Measurements from ENCODE around the gene PDCD10. TPM values are rescaled to one million over a fixed set of nuclear protein-coding genes. Genes with fewer than 3 reads are reported as not detected.

PDCD10 gene
- total RNA-seq, 5 donors from 2014 or later (not counting 1 experiment from before 2014, with no cell fraction given) = 40.2 to 46.7 (median 40.8) TPM

DNA sequence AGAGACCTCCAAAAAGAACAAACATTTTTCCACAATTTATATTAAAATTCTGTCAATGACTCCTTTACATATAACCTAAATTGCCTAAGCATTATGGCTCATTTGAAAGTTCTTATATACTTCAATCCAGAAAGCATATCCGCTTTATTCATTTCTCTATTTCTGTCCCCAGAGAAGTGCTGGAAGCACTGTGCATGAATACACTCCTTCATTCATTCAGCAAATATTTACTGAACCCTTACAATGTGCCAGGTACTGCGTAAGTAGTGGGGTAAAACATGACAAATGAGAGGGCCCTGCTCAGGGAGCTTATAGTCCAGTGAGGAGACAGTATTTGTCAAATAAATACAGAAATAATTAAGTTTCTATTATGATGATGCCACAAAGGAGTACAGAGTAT lies 3.3 kb downstream of the PDCD10 start:
- Mint-ChIP-seq H3K27ac (no peak overlapping the region), H3K27me3 (no peaks in the 10 kb centered on the region), H3K36me3 (peaks cover 7% of the 10 kb centered on the region), H3K9me3 (no peaks in the 10 kb centered on the region), H3K4me1 (peaks cover 35 to 41% (median 39%) of the 10 kb centered on the region in 3 donors), H3K4me3 (peak overlapping the region in 1 of 3 donors; percentile 25)
- Histone ChIP-seq H3K27ac (ENCODE audit: low read length) (no peak overlapping the region), H3K4me3 (ENCODE audit: control insufficient read depth in 1 of 2, extremely low read depth in 1 of 2, low read length in 1 of 2) (no peak overlapping the region), H3K4me1 (ENCODE audit: control insufficient read depth in 1 of 2, extremely low read depth in 1 of 2, insufficient read depth in 2 of 2, low read length in 2 of 2) (peaks cover 0 to 44% of the 10 kb centered on the region in 2 experiments), H3K9me3 (no peaks in the 10 kb centered on the region), H3K36me3 (ENCODE audit: control insufficient read depth in 2 of 2, extremely low read depth in 1 of 2, insufficient read depth in 1 of 2, low read length in 1 of 2) (no peaks in the 10 kb centered on the region), H3K27me3 (replicated peaks in 1 of 2; ENCODE audit: control insufficient read depth in 2 of 2, extremely low read depth in 1 of 2, insufficient read depth in 2 of 2, low read length in 1 of 2) (no peaks in the 10 kb centered on the region)
- DNase-seq (no peak), ATAC-seq (replicated peaks in 1 of 4) (no peak)
- CTCF ChIA-PET = interaction anchor here in 1 of 2 donors (1.7 kb wide), 1 partner anchor 10 kb away, joined by 7 read pairs; no protein-coding TSS in a partner anchor
- WGBS (ENCODE audit: insufficient coverage) = 100% methylated on average over 1 of the region's 2 CpGs
- POLR2A ChIA-PET = no interaction called here

DNA sequence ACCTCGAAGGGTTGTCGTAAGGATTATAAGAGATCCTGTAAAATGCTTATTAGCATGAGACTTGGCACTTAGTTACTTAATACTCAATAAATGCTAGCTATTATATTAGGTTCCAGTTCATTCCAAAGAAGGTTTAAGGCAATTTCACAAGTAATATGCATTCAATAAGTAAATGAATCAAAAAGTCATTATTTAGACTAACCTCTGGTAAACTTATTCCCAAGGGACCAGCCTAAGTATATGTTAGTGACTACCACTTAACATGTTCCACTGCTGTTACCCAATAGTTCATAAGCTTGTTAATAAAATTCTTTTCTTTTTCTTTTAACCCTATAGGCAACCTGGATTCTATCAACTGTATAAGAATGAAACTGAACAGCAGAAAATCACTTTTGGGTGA lies 5.1 kb downstream of the PDCD10 start:
- Mint-ChIP-seq H3K4me3 (no peak overlapping the region), H3K9me3 (no peaks in the 10 kb centered on the region), H3K27ac (no peak overlapping the region), H3K27me3 (no peaks in the 10 kb centered on the region), H3K36me3 (peaks cover 11% of the 10 kb centered on the region), H3K4me1 (peaks cover 39 to 53% (median 51%) of the 10 kb centered on the region in 3 donors)
- POLR2A ChIA-PET = no interaction called here
- DNase-seq = no peak
- H3K36me3 ChIP-seq (ENCODE audit: control insufficient read depth in 2 of 2, extremely low read depth in 1 of 2, insufficient read depth in 1 of 2, low read length in 1 of 2) = no peaks in the 10 kb centered on the region
- H3K27me3 ChIP-seq (replicated peaks in 1 of 2; ENCODE audit: control insufficient read depth in 2 of 2, extremely low read depth in 1 of 2, insufficient read depth in 2 of 2, low read length in 1 of 2) = no peaks in the 10 kb centered on the region
- no peaks in the 10 kb centered on the region for H3K9me3 ChIP-seq
- no peak overlapping the region for H3K27ac ChIP-seq (ENCODE audit: low read length)
- CTCF ChIA-PET = interaction anchor here (1.2 to 1.3 kb wide), 2 partner anchors 44 to 45 kb away, joined by 3 read pairs; no protein-coding TSS in a partner anchor
- H3K4me1 ChIP-seq (ENCODE audit: control insufficient read depth in 1 of 2, extremely low read depth in 1 of 2, insufficient read depth in 2 of 2, low read length in 2 of 2) = peaks cover 5 to 42% of the 10 kb centered on the region in 2 experiments
- WGBS (ENCODE audit: insufficient coverage) = no CpG with 5 or more reads among the region's 2 CpGs
- H3K4me3 ChIP-seq (ENCODE audit: control insufficient read depth in 1 of 2, extremely low read depth in 1 of 2, low read length in 1 of 2) = no peak overlapping the region
- no peak for ATAC-seq (replicated peaks in 1 of 4)

DNA sequence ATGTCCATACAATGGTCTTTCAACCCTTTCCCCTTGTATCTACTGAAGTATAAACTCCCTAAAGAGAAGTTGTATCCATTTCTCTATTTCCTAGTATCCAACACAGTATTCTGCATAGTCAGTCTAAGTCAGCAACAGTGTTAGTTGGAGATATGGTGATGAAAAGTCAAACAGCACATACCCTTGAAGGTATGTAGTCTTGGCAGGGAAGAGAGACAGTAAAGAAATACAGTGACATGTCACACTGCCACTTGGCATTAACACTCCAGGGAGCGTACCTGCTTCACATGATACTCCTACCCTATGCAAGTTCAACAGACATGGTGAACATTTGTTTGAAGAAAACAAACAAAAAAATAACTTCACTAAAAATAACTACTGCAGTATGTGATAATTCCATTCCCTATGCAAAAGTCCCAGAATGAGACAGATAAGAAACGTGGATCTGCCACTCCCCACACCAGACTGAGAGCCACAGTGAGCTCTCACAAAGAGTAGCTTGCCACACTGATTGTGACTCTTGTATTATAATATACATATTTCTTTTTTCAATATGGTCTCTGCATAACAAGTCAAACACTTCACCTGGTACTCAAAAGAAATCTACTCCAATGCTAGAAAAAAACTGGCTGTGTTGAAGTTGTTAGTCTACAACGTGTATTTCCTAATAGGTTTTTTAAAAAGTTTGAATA lies 5.9 kb downstream of the PDCD10 start:
- Mint-ChIP-seq H3K4me1 (peaks cover 47 to 60% (median 59%) of the 10 kb centered on the region in 3 donors), H3K27ac (peak overlapping the region in 1 of 2 donors; percentile 1), H3K9me3 (no peaks in the 10 kb centered on the region), H3K36me3 (peaks cover 14% of the 10 kb centered on the region), H3K27me3 (no peaks in the 10 kb centered on the region), H3K4me3 (no peak overlapping the region)
- no peak for DNase-seq
- H3K9me3 ChIP-seq = no peaks in the 10 kb centered on the region
- ChIA-PET CTCF (interaction anchor here (1.2 to 1.3 kb wide), 2 partner anchors 44 kb away, joined by 3 read pairs; no protein-coding TSS in a partner anchor), POLR2A (no interaction called here)
- peaks cover 5 to 46% of the 10 kb centered on the region in 2 experiments for H3K4me1 ChIP-seq (ENCODE audit: control insufficient read depth in 1 of 2, extremely low read depth in 1 of 2, insufficient read depth in 2 of 2, low read length in 2 of 2)
- H3K27ac ChIP-seq (ENCODE audit: low read length) = no peak overlapping the region
- H3K27me3 ChIP-seq (replicated peaks in 1 of 2; ENCODE audit: control insufficient read depth in 2 of 2, extremely low read depth in 1 of 2, insufficient read depth in 2 of 2, low read length in 1 of 2) = no peaks in the 10 kb centered on the region
- no peaks in the 10 kb centered on the region for H3K36me3 ChIP-seq (ENCODE audit: control insufficient read depth in 2 of 2, extremely low read depth in 1 of 2, insufficient read depth in 1 of 2, low read length in 1 of 2)
- WGBS (ENCODE audit: insufficient coverage) = no CpG with 5 or more reads among the region's 3 CpGs
- H3K4me3 ChIP-seq (ENCODE audit: control insufficient read depth in 1 of 2, extremely low read depth in 1 of 2, low read length in 1 of 2) = no peak overlapping the region
- no peak for ATAC-seq (replicated peaks in 1 of 4)

DNA sequence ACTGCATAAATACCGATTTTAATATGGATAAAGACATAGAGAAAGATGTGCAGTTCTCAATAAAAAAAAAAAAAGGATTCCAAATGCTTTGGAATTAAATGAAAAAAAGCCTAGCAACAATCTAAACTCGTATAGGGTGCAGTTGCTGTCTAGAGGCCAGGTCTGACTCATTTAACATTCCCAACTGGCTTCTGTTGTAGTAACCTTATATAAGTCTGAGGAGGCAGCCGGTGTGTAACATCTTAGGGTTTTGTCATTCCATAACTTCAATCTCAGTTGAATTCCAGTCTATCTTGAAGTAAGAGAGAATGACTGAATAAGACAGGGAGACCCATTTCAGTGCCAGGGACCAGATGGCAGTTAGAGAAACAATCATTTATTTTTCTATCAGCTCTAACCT lies 6.5 kb downstream of the PDCD10 start:
- H3K36me3 ChIP-seq (ENCODE audit: control insufficient read depth in 2 of 2, extremely low read depth in 1 of 2, insufficient read depth in 1 of 2, low read length in 1 of 2) = no peaks in the 10 kb centered on the region
- Mint-ChIP-seq H3K9me3 (no peaks in the 10 kb centered on the region), H3K36me3 (peaks cover 15% of the 10 kb centered on the region), H3K4me1 (peaks cover 50 to 65% (median 64%) of the 10 kb centered on the region in 3 donors), H3K27ac (no peak overlapping the region), H3K27me3 (no peaks in the 10 kb centered on the region), H3K4me3 (no peak overlapping the region)
- H3K9me3 ChIP-seq = no peaks in the 10 kb centered on the region
- no CpG with 5 or more reads among the region's 3 CpGs for WGBS (ENCODE audit: insufficient coverage)
- POLR2A ChIA-PET = no interaction called here
- CTCF ChIA-PET = interaction anchor here in 1 of 2 donors (1.5 kb wide), 1 partner anchor 14 kb away, joined by 3 read pairs; no protein-coding TSS in a partner anchor
- H3K4me1 ChIP-seq (ENCODE audit: control insufficient read depth in 1 of 2, extremely low read depth in 1 of 2, insufficient read depth in 2 of 2, low read length in 2 of 2) = peaks cover 6 to 41% of the 10 kb centered on the region in 2 experiments
- no peak overlapping the region for H3K4me3 ChIP-seq (ENCODE audit: control insufficient read depth in 1 of 2, extremely low read depth in 1 of 2, low read length in 1 of 2)
- no peaks in the 10 kb centered on the region for H3K27me3 ChIP-seq (replicated peaks in 1 of 2; ENCODE audit: control insufficient read depth in 2 of 2, extremely low read depth in 1 of 2, insufficient read depth in 2 of 2, low read length in 1 of 2)
- H3K27ac ChIP-seq (ENCODE audit: low read length) = no peak overlapping the region
- DNase-seq (no peak), ATAC-seq (replicated peaks in 1 of 4) (no peak)

DNA sequence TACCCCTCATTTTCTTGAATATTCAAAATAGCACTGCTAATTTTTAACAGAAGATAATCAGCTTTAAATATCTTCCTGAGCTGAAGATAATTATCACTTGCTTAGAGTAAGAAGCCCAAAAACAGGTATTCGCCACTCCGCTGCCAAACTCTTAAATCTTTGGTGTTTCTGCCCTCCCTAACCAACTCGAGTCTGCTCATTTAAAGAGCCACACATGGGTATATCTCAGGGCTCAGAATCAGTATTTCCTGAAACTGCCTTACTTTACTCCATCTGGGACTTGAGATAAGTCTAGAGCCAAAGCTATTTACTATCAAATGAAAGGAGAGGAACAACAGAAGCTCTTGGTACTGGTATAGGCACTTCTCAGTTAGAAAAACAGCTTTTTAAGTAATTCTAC lies 10.8 kb downstream of the PDCD10 start:
- no peaks in the 10 kb centered on the region for H3K27me3 Mint-ChIP-seq
- peaks cover 32% of the 10 kb centered on the region for H3K36me3 Mint-ChIP-seq
- no peaks in the 10 kb centered on the region for H3K9me3 ChIP-seq
- peaks cover 8 to 19% of the 10 kb centered on the region in 2 experiments for H3K4me1 ChIP-seq (ENCODE audit: control insufficient read depth in 1 of 2, extremely low read depth in 1 of 2, insufficient read depth in 2 of 2, low read length in 2 of 2)
- WGBS (ENCODE audit: insufficient coverage) = 75% methylated on average over 2 of the region's 3 CpGs
- H3K9me3 Mint-ChIP-seq = no peaks in the 10 kb centered on the region
- ChIA-PET POLR2A (no interaction called here), CTCF (interaction anchor here (1.3 kb wide), 2 partner anchors 39 to 40 kb away, joined by 3 to 5 read pairs; no protein-coding TSS in a partner anchor)
- peaks cover 0 to 14% of the 10 kb centered on the region in 2 donors for H3K36me3 ChIP-seq (ENCODE audit: control insufficient read depth in 2 of 2, extremely low read depth in 1 of 2, insufficient read depth in 1 of 2, low read length in 1 of 2)
- H3K4me3 Mint-ChIP-seq = no peak overlapping the region
- no peak overlapping the region for H3K27ac Mint-ChIP-seq
- H3K4me1 Mint-ChIP-seq = peaks cover 69 to 79% (median 78%) of the 10 kb centered on the region in 3 donors
- no peak for ATAC-seq (replicated peaks in 1 of 4)
- H3K27ac ChIP-seq (ENCODE audit: low read length) = no peak overlapping the region
- no peak overlapping the region for H3K4me3 ChIP-seq (ENCODE audit: control insufficient read depth in 1 of 2, extremely low read depth in 1 of 2, low read length in 1 of 2)
- DNase-seq = no peak
- no peaks in the 10 kb centered on the region for H3K27me3 ChIP-seq (replicated peaks in 1 of 2; ENCODE audit: control insufficient read depth in 2 of 2, extremely low read depth in 1 of 2, insufficient read depth in 2 of 2, low read length in 1 of 2)

DNA sequence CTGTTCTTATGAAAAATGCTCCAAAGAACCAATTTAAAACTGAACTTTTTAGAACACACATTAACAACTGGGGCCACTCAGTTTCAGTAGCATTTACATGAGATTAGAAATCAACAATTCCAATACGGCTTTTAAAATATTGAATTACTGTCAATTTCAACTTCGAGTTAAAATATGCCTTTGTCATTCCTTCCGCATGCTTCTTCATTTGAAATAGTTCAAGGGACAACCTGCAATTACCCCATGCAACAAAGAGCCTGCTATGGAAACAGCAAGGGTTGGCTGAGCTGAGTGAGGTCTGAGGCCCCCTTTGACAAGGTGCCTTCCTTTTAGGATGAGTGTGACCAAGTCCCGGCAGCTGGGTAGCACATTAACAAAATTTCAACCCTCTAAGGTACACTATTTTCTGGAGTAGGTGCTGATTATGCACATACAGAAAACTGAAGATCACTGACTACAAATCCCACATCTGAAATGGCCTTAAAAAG lies 11.6 kb downstream of the PDCD10 start:
- no peaks in the 10 kb centered on the region for H3K9me3 Mint-ChIP-seq
- H3K27me3 Mint-ChIP-seq = no peaks in the 10 kb centered on the region
- POLR2A ChIA-PET = no interaction called here
- DNase-seq (no peak), ATAC-seq (replicated peaks in 1 of 4) (no peak)
- H3K4me3 ChIP-seq (ENCODE audit: control insufficient read depth in 1 of 2, extremely low read depth in 1 of 2, low read length in 1 of 2) = no peak overlapping the region
- H3K4me1 Mint-ChIP-seq = peaks cover 61 to 75% (median 72%) of the 10 kb centered on the region in 3 donors
- H3K27ac ChIP-seq (ENCODE audit: low read length) = no peak overlapping the region
- peaks cover 40% of the 10 kb centered on the region for H3K36me3 Mint-ChIP-seq
- H3K27me3 ChIP-seq (replicated peaks in 1 of 2; ENCODE audit: control insufficient read depth in 2 of 2, extremely low read depth in 1 of 2, insufficient read depth in 2 of 2, low read length in 1 of 2) = no peaks in the 10 kb centered on the region
- peaks cover 0 to 22% of the 10 kb centered on the region in 2 donors for H3K36me3 ChIP-seq (ENCODE audit: control insufficient read depth in 2 of 2, extremely low read depth in 1 of 2, insufficient read depth in 1 of 2, low read length in 1 of 2)
- H3K27ac Mint-ChIP-seq = peak overlapping the region; percentile 28 to 41
- WGBS (ENCODE audit: insufficient coverage) = 100% methylated on average over 1 of the region's 4 CpGs
- no peaks in the 10 kb centered on the region for H3K9me3 ChIP-seq
- CTCF ChIA-PET = interaction anchor here in 1 of 2 donors (0.6 to 1.3 kb wide), 2 partner anchors 19 to 38 kb away, joined by 3 read pairs; no protein-coding TSS in a partner anchor
- no peak overlapping the region for H3K4me3 Mint-ChIP-seq
- H3K4me1 ChIP-seq (ENCODE audit: control insufficient read depth in 1 of 2, extremely low read depth in 1 of 2, insufficient read depth in 2 of 2, low read length in 2 of 2) = peaks cover 8 to 19% of the 10 kb centered on the region in 2 experiments
